ENCODE results near the gene KRT75. TPM values are rescaled to one million over a fixed set of nuclear protein-coding genes. Genes with fewer than 3 reads are reported as not detected.

Gene KRT75
- total and polyA plus RNA-seq, 2 experiments from 2014 or later = not detected

DNA sequence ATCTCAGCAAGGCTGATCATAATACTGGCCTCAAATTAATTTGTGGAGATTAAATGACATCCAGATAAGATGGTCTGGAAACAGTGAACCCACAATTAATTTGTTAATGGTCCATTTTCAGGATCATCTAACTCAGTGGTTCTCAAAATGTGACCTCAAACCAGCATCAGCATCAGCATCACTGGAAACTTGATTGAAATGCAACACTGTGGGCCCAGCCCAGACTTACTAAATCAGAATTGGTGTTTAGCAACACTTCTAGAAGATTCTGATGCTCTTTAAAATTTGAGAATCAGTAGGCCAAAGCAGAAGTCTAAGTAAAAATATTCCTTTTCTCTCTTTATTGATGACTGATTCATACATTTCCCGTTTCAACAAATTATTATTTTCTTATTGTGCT, 17.4 kb downstream of the KRT75 start:
- no peaks in the 10 kb centered on the region for H3K4me1 ChIP-seq (ENCODE audit: low read depth)
- H3K4me3 ChIP-seq = no peak overlapping the region
- no peak for TF ChIP-seq CTCF (IDR thresholded peaks at IDR 0.05; ENCODE audit: low read depth, low read length)
- H3K27me3 ChIP-seq = peaks cover 25% of the 10 kb centered on the region
- H3K36me3 ChIP-seq = no peaks in the 10 kb centered on the region
- no peak for DNase-seq (ENCODE audit: low read depth in 1 of 2, low spot score in 1 of 2)
- no peak overlapping the region for H3K27ac ChIP-seq
- H3K9me3 ChIP-seq (ENCODE audit: low read depth) = no peaks in the 10 kb centered on the region

DNA sequence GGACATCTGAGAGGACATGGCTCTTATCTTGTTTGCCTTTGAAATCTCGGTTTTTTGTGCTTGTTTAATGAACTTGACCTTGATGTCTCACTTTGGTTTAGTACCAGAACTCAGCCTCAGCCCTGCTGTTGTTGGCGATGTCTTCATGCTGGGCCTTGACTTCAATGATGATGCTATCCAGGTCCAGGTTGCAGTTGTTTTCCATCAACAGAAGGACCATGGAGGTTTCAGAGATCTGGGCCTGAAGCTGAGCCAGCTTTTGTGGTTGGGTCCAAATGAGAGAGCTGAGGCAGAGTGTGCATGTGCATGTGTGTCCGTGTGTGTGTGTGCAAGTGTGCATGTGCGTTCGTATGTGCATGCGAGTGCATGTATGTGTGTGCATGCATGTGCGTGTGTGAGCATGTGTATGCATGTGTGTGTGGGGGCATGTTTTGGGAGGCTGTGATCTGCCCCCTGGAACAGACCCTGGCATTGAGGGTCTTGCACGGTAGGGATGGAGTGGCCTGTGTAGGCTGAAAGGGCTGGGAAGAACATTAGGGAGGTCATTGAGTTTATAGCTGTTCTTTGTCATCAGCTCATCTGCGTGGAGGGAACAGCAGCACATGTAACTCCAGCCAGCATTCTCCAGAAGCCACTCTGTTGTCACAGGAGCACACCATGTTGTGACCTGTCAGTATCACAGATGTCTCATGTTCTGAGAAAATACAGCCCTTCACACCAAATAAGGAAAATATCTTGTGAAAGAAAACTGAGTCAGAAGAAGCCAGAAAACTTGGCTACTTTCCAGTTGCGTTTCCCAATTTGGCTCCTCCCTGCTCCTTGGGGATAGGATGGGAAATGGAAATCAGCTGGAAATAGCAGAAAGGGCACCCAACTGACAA, 18.1 kb downstream of the KRT75 start:
- Histone ChIP-seq H3K36me3 (no peaks in the 10 kb centered on the region), H3K27me3 (peaks cover 25% of the 10 kb centered on the region), H3K4me3 (no peak overlapping the region), H3K9me3 (ENCODE audit: low read depth) (no peaks in the 10 kb centered on the region), H3K4me1 (ENCODE audit: low read depth) (no peaks in the 10 kb centered on the region), H3K27ac (no peak overlapping the region)
- no peak for TF ChIP-seq CTCF (IDR thresholded peaks at IDR 0.05; ENCODE audit: low read depth, low read length)
- DNase-seq (ENCODE audit: low read depth in 1 of 2, low spot score in 1 of 2) = peak in 1 of 2 donors; percentile 95

DNA sequence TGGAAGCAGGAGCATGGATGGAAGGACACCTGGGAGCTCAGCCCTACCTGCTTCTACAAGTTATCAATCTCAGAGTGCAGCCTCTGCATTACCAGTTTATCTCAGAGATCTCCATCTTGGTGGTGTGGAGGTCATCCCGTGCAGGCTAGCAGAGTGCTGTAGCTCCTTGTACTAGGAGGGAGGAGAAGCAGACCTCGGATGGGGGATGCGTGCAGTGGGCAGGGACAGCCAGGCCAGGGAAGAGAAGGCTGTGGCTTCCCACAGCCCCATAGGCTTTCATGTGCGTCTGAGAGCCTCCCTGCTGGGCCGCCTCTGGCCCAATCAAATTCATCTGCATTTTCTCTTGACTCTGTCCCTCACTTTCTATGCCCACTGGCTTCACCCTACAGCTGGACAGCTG, 19.2 kb downstream of the KRT75 start:
- no peak overlapping the region for H3K4me3 ChIP-seq
- no peaks in the 10 kb centered on the region for H3K36me3 ChIP-seq
- H3K27ac ChIP-seq = no peak overlapping the region
- no peak for DNase-seq (ENCODE audit: low read depth in 1 of 2, low spot score in 1 of 2)
- H3K27me3 ChIP-seq = peaks cover 19% of the 10 kb centered on the region
- no peak for TF ChIP-seq CTCF (IDR thresholded peaks at IDR 0.05; ENCODE audit: low read depth, low read length)
- no peaks in the 10 kb centered on the region for H3K9me3 ChIP-seq (ENCODE audit: low read depth)
- H3K4me1 ChIP-seq (ENCODE audit: low read depth) = no peaks in the 10 kb centered on the region

- Histone ChIP-seq H3K27ac (no peak overlapping the region), H3K36me3 (no peaks in the 10 kb centered on the region), H3K4me3 (no peak overlapping the region), H3K9me3 (ENCODE audit: low read depth) (no peaks in the 10 kb centered on the region), H3K27me3 (peaks cover 18% of the 10 kb centered on the region), H3K4me1 (ENCODE audit: low read depth) (no peaks in the 10 kb centered on the region)
- no peak for TF ChIP-seq CTCF (IDR thresholded peaks at IDR 0.05; ENCODE audit: low read depth, low read length)
- DNase-seq (ENCODE audit: low read depth in 1 of 2, low spot score in 1 of 2) = no peak
Measured at GRCh38 chr12:52413782-52414345, 20.3 kb downstream of the KRT75 start.

DNA sequence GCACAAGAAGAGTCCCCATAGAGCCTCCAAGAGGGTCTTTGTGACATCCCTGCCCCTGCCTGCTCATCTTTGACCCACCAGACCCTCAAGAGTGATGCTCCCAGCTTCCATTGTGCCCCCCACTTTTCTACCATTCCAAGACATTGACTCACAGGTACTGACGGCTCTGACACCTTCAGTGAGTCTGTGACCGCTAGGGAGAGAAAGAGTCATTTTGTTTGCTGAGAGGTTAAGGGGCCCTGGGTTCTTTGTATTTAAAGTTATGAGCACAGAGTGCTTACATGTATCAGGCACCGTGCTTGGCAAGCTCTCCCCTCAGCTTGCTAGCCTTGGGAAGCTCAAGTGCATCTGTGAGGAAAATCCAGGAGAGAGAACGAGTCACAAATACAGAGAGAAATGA, 21.0 kb downstream of the KRT75 start:
- Histone ChIP-seq H3K36me3 (no peaks in the 10 kb centered on the region), H3K9me3 (ENCODE audit: low read depth) (no peaks in the 10 kb centered on the region), H3K27ac (no peak overlapping the region), H3K27me3 (peaks cover 16% of the 10 kb centered on the region), H3K4me1 (ENCODE audit: low read depth) (no peaks in the 10 kb centered on the region), H3K4me3 (no peak overlapping the region)
- DNase-seq (ENCODE audit: low read depth in 1 of 2, low spot score in 1 of 2) = no peak
- no peak for TF ChIP-seq CTCF (IDR thresholded peaks at IDR 0.05; ENCODE audit: low read depth, low read length)
